Stimulated activated naive CD8-positive, alpha-beta T cell treated with anti-CD3 and anti-CD28 coated beads, Interleukin-15, Interleukin-2, amounts not matched to agents 100 ng/mL and 50 ng/mL, for 24 hours (primary cell): ENCODE measurements around the gene PBX3.

Experiments
- H3K27ac Mint-ChIP-seq: one replicate; pipeline ENCODE4 v1.8.0; 2021; ENCODE audit warnings: mild to moderate bottlenecking, mixed read lengths
- H3K27me3 Mint-ChIP-seq: one replicate; pipeline ENCODE4 v1.8.0; 2021; ENCODE audit warnings: mixed read lengths
- H3K36me3 Mint-ChIP-seq: one replicate; pipeline ENCODE4 v1.8.0; 2021; ENCODE audit warnings: low read depth, mixed read lengths
- H3K4me1 Mint-ChIP-seq: one replicate; pipeline ENCODE4 v1.8.0; 2021; ENCODE audit warnings: low read depth, mixed read lengths
- H3K4me3 Mint-ChIP-seq: one replicate; pipeline ENCODE4 v1.8.0; 2021; ENCODE audit warnings: mild to moderate bottlenecking, mixed read lengths
- H3K9me3 Mint-ChIP-seq: one replicate; pipeline ENCODE4 v1.8.0; 2021; ENCODE audit warnings: mixed read lengths

PBX3 gene

DNA sequence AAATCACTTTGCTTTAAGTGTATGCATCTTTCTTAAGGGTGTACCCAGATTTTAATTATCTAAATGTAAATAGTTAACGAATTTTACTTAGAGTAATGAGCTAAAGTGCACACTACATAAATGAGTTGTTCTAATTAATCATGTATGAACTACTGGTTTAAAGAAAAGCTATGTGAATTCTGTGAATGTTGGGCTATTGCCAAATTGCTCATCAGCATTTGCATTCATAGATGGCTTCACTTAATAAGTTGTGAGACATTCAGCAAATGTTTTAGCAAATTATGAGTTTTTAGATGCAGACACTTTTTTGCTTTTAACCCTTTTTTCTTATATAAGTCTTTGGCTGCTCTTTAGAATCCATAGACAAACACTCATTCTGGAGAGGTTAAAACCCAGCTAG, 175.7 kb downstream of the PBX3 start:
- no peak overlapping the region for H3K4me3 Mint-ChIP-seq
- H3K4me1 Mint-ChIP-seq: no peaks in the 10 kb centered on the region
- no peak overlapping the region for H3K27ac Mint-ChIP-seq

DNA sequence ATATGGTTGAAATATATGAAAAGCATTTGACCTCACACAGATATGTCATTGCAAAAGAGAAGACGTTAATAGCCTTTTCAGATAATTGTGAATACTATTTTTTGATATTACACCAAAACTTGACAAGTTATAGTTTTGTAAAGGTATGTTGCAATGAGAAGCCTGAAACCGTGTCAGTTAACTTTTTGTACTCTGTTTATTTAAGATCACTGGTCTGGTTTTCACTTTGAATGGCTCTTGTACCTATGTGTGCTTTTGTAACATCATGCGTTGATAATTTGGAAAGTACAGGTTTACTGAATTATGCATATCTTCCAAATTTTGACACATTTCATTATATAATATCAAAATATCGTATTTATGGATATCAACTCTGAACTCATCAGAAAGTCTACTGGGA, 177.2 kb downstream of the PBX3 start:
- no peak overlapping the region for H3K4me3 Mint-ChIP-seq
- no peaks in the 10 kb centered on the region for H3K4me1 Mint-ChIP-seq
- H3K27ac Mint-ChIP-seq: no peak overlapping the region
- H3K36me3 Mint-ChIP-seq: no peaks in the 10 kb centered on the region
- no peaks in the 10 kb centered on the region for H3K27me3 Mint-ChIP-seq
- H3K9me3 Mint-ChIP-seq: no peaks in the 10 kb centered on the region

More for the DNA sequence above, 175.7 kb downstream of the PBX3 start:
- Mint-ChIP-seq H3K27me3 (no peaks in the 10 kb centered on the region), H3K36me3 (no peaks in the 10 kb centered on the region), H3K9me3 (no peaks in the 10 kb centered on the region)

DNA sequence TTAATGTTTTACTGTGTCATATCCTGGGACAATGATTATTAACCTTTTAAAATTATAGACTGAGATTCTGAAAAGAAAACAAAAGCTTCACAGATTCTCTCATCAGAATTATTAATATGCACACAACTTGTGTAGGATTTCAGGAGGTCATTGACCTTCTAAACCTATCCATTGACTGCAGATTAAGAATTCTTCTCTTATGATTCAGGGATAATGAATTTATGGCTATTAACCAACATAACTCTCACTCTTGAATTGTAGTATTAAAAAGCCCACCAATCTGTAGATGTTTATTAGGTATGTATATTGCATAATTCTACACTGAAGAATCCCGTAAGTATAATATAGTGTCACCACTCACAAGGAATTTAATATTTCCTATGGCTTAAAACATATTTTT, 179.8 kb downstream of the PBX3 start:
- Mint-ChIP-seq H3K36me3 (no peaks in the 10 kb centered on the region), H3K9me3 (no peaks in the 10 kb centered on the region)

DNA sequence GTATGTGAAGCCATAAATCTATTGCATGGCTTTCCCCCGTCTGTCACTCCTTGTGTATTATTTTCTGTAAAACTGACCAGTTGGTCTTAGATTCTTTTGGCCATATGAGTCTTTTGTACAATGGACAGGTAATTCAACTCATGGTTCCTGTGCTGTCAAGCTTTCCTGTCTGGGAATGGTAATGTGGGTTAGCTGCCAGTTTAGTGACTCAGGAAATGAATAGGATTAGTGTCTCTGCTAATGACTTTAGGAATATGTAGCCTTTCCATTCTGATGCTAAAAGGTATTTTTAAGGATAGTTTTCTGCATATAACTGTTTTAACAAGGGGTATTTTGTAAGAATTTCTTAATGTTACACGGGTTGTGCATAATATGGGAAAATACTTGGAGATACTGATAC, 182.7 kb downstream of the PBX3 start:
- Mint-ChIP-seq H3K4me3 (no peak overlapping the region), H3K27me3 (no peaks in the 10 kb centered on the region), H3K36me3 (peaks cover 4% of the 10 kb centered on the region), H3K4me1 (no peaks in the 10 kb centered on the region), H3K27ac (no peak overlapping the region), H3K9me3 (no peaks in the 10 kb centered on the region)

More for the DNA sequence above, 179.8 kb downstream of the PBX3 start:
- Mint-ChIP-seq H3K4me3 (no peak overlapping the region), H3K4me1 (no peaks in the 10 kb centered on the region), H3K27me3 (no peaks in the 10 kb centered on the region), H3K27ac (no peak overlapping the region)

DNA sequence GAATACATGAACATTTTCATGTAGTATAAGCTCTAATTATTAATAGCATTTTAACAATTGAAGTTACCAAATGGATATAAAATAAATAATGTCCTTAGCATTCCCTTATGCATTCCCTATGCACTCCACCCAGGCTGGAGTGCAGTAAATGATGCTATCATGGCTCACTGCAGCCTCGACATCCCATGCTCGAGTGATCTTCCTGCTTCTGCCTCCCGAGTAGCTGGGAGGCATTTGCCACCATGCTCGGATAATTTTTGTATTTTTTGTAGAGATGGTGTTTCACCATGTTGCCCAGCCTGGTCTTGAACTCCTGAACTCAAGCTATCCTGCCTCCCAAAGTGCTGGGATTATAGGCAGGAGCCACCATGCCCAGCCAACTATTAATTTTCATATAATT, 184.0 kb downstream of the PBX3 start:
- Mint-ChIP-seq H3K4me3 (no peak overlapping the region), H3K9me3 (no peaks in the 10 kb centered on the region), H3K27me3 (no peaks in the 10 kb centered on the region), H3K36me3 (peaks cover 4% of the 10 kb centered on the region), H3K4me1 (no peaks in the 10 kb centered on the region), H3K27ac (no peak overlapping the region)

DNA sequence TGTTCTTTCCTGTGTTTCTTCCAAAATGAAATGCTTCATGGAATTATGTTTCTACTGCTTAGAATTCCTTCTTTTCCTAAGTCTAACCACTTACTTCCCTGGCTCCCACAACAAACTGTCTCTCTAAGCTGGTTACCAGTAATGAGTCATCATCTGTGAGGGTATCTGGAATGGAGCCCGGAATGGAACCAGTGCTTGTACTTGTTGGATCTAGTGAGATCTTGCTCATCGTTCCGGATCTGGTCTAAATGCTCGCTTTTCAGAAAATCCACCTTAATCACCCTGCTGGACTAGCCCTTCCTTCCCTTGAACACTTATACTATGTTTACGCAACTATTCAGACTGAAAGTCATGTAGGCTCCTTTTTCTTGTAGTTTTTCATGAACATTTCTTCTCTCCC, 184.8 kb downstream of the PBX3 start:
- no peaks in the 10 kb centered on the region for H3K4me1 Mint-ChIP-seq
- H3K36me3 Mint-ChIP-seq: peaks cover 4% of the 10 kb centered on the region
- no peak overlapping the region for H3K4me3 Mint-ChIP-seq
- H3K27me3 Mint-ChIP-seq: no peaks in the 10 kb centered on the region
- H3K27ac Mint-ChIP-seq: no peak overlapping the region
- H3K9me3 Mint-ChIP-seq: no peaks in the 10 kb centered on the region

DNA sequence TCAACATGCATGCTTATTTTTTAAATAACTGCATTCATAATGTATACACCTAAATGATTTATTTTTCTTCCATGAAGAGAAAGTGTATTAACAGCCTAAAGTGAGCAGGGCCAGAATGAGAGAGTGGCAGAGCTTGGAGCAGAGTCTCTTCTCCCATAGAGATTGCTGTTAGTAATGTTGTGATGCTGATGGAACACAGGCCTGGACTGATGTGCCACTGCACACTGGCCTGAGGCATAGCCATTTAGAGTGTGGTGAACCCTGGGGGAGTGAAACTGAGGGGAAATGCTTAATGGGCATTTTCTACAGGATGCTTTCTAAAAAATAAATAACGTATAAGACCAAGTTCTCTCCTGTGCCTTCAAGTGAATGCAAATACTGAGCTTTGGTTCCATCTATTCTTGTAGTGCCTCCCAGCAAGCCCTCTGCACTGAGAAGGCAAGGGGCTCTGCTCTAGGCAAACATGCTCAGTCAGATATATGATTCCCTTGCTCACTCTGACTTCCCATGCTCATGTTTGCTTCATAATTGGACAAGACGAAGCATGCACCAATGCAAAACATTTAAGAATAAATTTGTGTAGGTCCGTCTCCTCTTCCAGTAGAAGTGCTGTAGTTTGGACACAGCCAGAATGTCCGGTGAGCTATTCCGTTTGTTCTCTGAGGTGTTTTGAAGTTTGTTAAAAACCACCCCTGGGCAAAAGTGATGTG, 185.7 kb downstream of the PBX3 start:
- no peaks in the 10 kb centered on the region for H3K9me3 Mint-ChIP-seq
- no peaks in the 10 kb centered on the region for H3K27me3 Mint-ChIP-seq
- no peak overlapping the region for H3K4me3 Mint-ChIP-seq
- H3K4me1 Mint-ChIP-seq: no peaks in the 10 kb centered on the region
- H3K36me3 Mint-ChIP-seq: peaks cover 4% of the 10 kb centered on the region
- H3K27ac Mint-ChIP-seq: no peak overlapping the region

DNA sequence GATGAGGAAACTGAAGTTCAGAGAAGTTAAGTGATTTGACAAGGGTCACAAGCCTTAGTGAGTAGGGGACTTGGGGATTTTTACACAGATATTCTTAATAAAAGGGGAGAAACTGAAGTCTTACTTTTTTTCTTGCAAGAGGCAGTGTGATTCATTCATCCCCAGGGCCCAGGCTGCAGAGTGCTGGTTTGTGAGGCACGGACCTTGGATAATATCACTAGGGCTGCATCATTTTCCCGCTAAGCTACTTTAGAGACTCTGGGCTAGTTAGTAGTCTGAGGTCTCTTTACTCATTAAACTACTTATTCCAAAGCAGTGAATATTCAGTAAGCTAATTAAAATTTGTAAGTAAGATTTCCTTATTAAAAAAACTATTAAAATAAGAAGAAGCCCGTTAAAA, 195.0 kb downstream of the PBX3 start:
- Mint-ChIP-seq H3K4me3 (no peak overlapping the region), H3K36me3 (peaks cover 33% of the 10 kb centered on the region), H3K27ac (no peak overlapping the region), H3K9me3 (peaks cover 11% of the 10 kb centered on the region), H3K4me1 (no peaks in the 10 kb centered on the region), H3K27me3 (no peaks in the 10 kb centered on the region)

DNA sequence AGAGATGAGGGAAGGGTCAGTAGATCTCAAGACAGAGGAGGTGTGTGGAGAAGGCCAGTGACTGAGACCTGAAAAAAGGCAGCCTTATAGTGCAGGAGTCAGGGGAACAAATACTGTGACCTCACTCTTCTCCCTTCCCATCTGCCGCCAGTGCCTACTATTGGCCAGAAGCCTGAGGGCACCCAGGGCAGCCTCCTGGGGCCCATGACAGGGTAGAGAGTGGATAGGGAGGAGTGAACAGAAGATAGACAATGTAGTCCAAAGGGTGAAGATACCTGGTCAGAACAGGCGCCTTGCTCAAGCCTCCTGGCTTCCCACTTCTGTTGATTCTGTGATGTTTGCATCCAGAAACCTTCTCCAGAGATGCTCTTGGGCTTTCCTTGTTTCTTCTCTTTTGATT, 196.7 kb downstream of the PBX3 start:
- Mint-ChIP-seq H3K36me3 (peaks cover 28% of the 10 kb centered on the region), H3K4me3 (no peak overlapping the region), H3K4me1 (no peaks in the 10 kb centered on the region), H3K27me3 (no peaks in the 10 kb centered on the region), H3K27ac (no peak overlapping the region), H3K9me3 (peaks cover 11% of the 10 kb centered on the region)

DNA sequence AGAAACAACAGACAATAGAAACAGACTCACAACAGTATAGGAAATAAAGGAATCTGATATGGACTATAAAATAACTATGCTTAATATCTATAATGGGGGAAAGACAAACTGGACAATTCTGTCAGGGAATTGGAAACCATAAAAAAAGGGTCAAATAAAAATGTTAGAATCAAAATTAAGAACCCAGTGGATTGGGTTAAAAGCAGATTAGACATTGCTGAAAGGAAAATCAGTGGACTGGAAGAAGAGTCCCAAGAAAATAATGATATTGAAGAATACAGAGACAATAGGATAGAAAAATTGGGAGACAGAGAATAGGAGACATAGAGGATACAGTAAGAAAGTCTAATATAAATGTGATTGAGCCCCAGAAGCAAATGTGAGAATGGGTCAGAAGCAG, 199.2 kb downstream of the PBX3 start:
- Mint-ChIP-seq H3K36me3 (peaks cover 18% of the 10 kb centered on the region), H3K4me1 (no peaks in the 10 kb centered on the region), H3K27me3 (no peaks in the 10 kb centered on the region), H3K27ac (no peak overlapping the region), H3K4me3 (no peak overlapping the region), H3K9me3 (peaks cover 11% of the 10 kb centered on the region)

DNA sequence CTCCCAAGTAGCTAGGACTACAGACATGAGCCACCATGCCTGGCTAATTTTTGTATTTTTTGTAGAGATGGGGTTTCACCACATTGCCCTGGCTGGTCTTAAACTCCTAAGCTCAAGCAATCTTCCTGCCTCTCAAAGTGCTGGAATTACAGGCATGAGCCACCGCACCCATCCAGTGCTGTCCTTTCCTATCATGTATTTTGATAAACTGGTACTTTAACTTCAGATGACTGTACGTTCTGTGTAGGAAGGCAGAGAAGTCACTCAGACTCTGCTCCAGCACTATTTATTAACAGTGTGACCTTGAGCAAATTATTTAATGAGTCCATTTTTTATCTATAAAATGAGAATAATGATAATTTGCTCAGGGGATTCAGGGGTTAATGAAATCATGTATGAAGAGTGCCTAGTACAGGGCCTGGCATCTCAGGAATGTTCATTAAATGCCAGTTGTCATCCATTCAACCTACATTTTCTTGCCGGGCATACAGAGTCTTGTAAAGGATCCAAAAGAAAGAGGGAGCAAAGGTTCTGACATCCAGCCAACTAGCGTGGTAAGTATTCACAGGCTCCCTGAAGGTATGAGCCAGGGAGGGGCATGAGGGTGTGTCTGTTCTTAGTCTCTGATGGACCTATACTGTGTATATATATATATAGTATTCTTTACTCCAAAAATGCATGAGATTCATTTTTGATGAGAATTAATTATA, 201.9 kb downstream of the PBX3 start:
- Mint-ChIP-seq H3K27me3 (no peaks in the 10 kb centered on the region), H3K4me1 (no peaks in the 10 kb centered on the region), H3K4me3 (no peak overlapping the region), H3K9me3 (peaks cover 11% of the 10 kb centered on the region), H3K36me3 (peaks cover 18% of the 10 kb centered on the region), H3K27ac (no peak overlapping the region)

DNA sequence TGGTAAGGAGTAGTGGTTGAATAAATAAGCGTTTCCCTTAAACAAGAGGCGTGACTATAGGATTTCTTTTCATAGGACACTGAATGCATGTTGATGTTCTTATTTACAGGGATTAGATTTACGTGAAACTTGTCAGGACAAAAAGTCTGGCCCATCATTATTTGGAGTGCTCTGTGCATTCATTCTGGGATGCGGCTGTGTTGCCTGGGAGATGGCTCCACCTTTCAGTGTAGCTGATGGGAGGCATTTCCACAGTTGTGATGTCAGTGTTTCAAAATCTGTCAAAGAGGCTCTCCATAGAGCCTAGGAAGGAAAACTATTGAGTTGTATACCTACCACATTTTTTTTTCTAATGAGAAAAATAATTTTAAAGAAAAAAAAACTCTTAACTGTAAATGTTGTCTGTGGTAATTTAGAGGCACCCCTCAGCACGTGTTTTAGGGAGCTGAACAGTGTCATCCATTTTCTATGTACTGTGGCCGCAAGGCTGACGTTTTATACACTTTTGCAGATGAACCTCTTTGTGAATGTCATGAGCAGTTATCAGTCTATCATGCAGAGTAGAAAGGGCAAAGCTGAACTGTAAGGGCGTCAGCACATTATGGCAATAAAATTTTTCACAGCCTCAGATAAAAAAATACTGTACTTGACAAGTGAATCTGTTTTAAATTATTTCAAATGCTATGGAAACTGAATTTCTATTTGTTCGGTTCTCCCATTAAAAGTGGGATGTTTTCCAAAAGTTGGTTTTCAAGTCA, 202.7 kb downstream of the PBX3 start:
- H3K27me3 Mint-ChIP-seq: no peaks in the 10 kb centered on the region
- H3K36me3 Mint-ChIP-seq: peaks cover 14% of the 10 kb centered on the region
- peaks cover 11% of the 10 kb centered on the region for H3K9me3 Mint-ChIP-seq
- no peak overlapping the region for H3K4me3 Mint-ChIP-seq
- H3K4me1 Mint-ChIP-seq: no peaks in the 10 kb centered on the region
- H3K27ac Mint-ChIP-seq: no peak overlapping the region

DNA sequence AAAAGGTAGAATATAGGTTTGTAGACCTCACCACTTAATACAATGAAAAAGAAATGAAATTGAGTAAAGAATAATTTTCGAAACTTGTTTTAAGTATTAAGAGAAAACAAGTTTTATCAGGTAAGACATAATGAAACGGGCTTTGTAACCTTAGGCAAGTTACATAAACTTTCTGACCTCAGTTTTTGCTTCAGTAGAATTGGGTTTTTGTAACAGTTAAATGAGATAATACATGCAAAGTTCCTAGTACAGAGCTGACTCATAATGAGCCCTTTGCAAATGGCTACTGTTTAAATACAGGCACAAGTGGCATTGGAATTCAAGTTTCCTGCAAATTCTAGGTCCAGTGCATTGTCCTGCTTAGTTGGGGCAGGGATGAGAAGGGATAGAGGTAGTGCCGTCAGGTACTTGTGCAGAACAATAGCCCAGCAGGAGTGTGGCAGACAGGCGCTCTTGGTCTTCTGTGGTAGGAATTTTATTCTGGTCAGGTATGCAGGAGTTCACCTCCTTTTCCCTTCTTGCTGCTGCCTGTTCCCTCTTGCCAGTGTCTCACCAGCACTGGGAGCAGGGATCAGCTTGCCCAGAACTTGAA, 203.8 kb downstream of the PBX3 start:
- peaks cover 4% of the 10 kb centered on the region for H3K36me3 Mint-ChIP-seq
- no peak overlapping the region for H3K27ac Mint-ChIP-seq
- no peaks in the 10 kb centered on the region for H3K27me3 Mint-ChIP-seq
- H3K9me3 Mint-ChIP-seq: peaks cover 4% of the 10 kb centered on the region
- no peaks in the 10 kb centered on the region for H3K4me1 Mint-ChIP-seq
- no peak overlapping the region for H3K4me3 Mint-ChIP-seq

DNA sequence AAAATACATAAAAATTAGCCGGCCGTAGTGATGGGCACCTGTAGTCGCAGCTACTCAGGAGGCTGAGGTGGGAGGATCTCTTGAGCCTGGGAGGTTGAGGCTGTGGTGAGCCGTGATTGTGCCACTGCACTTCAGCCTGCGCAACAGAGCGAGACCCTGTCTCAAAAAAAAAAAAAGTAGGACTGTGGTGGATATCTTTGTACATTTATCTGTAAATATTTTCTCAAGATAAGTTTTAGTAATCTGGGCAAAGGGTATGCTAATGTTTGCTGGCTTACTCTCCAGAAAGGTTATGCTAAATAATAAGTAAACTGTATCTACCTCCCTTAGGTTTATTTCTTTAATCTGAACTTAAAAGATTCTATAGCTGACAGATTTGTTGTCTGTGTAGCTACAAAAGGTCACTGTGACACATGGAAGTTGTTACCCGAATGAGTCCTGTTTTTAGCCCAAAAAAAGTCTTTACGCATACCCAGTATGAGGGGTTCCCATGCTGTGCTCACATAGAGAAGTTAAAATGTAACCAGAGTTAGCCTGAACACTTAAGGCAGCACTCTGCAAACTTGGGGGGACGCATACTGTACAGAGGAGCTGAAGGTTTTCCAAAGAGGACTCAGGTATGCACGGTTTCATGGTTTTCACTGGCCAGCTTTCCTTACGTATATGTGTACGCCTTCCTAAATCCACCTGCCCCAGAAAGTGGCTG, 206.3 kb downstream of the PBX3 start:
- H3K4me1 Mint-ChIP-seq: no peaks in the 10 kb centered on the region
- no peaks in the 10 kb centered on the region for H3K27me3 Mint-ChIP-seq
- no peaks in the 10 kb centered on the region for H3K36me3 Mint-ChIP-seq
- no peak overlapping the region for H3K27ac Mint-ChIP-seq
- no peaks in the 10 kb centered on the region for H3K9me3 Mint-ChIP-seq
- H3K4me3 Mint-ChIP-seq: no peak overlapping the region
